DMS153 treated with DMSO at 0.1 percent for 48 hours (cell line): Measurements from ENCODE around the gene SCN5A.

Source experiments
- DNase-seq: peaks from one replicate; lab custom pipeline; 2025; ENCODE audit not compliant: unreplicated experiment; lab: John Stamatoyannopoulos, UW

The SCN5A gene

GRCh38 chr3:38649500-38650247, at the start of gene SCN5A:
Gene SCN5A, minus strand, starts transcription at chr3:38649687. Its CDS starts 16,380 bp downstream, at chr3:38633307.
- DNase-seq, result no peak

GRCh38 chr3:38698760-38699159, 49.3 kb upstream of the SCN5A start:
- no peak for DNase-seq

- DNase-seq, result no peak
These were observed 48.6 kb upstream of the SCN5A start for GRCh38 chr3:38698061-38698460.

- DNase-seq, result no peak
These were observed 46.5 kb upstream of the SCN5A start for GRCh38 chr3:38696034-38696433.

- no peak for DNase-seq
These were observed 40.7 kb upstream of the SCN5A start for GRCh38 chr3:38690185-38690584.

GRCh38 chr3:38689774-38690173, 40.3 kb upstream of the SCN5A start:
- DNase-seq, result no peak

GRCh38 chr3:38689346-38689745, 39.9 kb upstream of the SCN5A start:
- DNase-seq, result no peak

GRCh38 chr3:38687321-38687720, 37.8 kb upstream of the SCN5A start:
- DNase-seq, result no peak

- no peak for DNase-seq
These were observed 35.1 kb upstream of the SCN5A start for GRCh38 chr3:38684546-38684945.

- no peak for DNase-seq
These were observed 20.2 kb upstream of the SCN5A start for GRCh38 chr3:38669668-38670067.

GRCh38 chr3:38662544-38662943, 13.1 kb upstream of the SCN5A start:
- no peak for DNase-seq

GRCh38 chr3:38658841-38659240, 9.4 kb upstream of the SCN5A start:
- no peak for DNase-seq

GRCh38 chr3:38657369-38657768, 7.9 kb upstream of the SCN5A start:
- no peak for DNase-seq

GRCh38 chr3:38655708-38656300, 6.3 kb upstream of the SCN5A start:
- no peak for DNase-seq

- no peak for DNase-seq
These were observed 4.4 kb upstream of the SCN5A start for GRCh38 chr3:38653685-38654537.

- DNase-seq, result no peak
These were observed 3.4 kb upstream of the SCN5A start for GRCh38 chr3:38652934-38653333.

- DNase-seq, result no peak
These were observed 1.8 kb upstream of the SCN5A start for GRCh38 chr3:38651153-38651789.

GRCh38 chr3:38650248-38650951, 913 bp upstream of the SCN5A start:
- DNase-seq, result no peak

GRCh38 chr3:38648659-38649499, 608 bp downstream of the SCN5A start:
- no peak for DNase-seq
